Body of pancreas (tissue), 4 donors: ENCODE results near the gene ASRGL1.

Source experiments
- CTCF ChIP-seq, 7 experiments: fragments of 450-650 bp in 4 of 7; fragments of 200-600 bp in 3 of 7; sonication (generic) in 3 of 7; IDR thresholded peaks; one replicate each; pipeline ENCODE4 v1.5.1; 2016 to 2019; ENCODE audit warnings: antibody characterized with exemption in 7 of 7
- POLR2A ChIP-seq, 3 donors: fragments of 450-650 bp; IDR thresholded peaks; one replicate each; pipeline ENCODE4 v1.6.1; 2016; ENCODE audit warnings: antibody characterized with exemption in 3 of 3, mild to moderate bottlenecking in 2 of 3

- TF ChIP-seq POLR2A (IDR thresholded peaks at IDR 0.05) (no peak), CTCF (IDR thresholded peaks at IDR 0.05) (no peak)
Observed at GRCh38 chr11:62413060-62413696, 75.9 kb downstream of the ASRGL1 start.
